ENCODE measurements around the gene EFCAB13.

Gene EFCAB13

GRCh38 chr17:47301161-47301560, 22.6 kb upstream of the EFCAB13 start:
- Mint-ChIP-seq H3K27ac (no peak overlapping the region), H3K4me3 (no peak overlapping the region), H3K27me3 (no peaks in the 10 kb centered on the region), H3K9me3 (peaks cover 10% of the 10 kb centered on the region), H3K36me3 (ENCODE audit: low read depth) (no peaks in the 10 kb centered on the region), H3K4me1 (ENCODE audit: low read depth) (no peaks in the 10 kb centered on the region)
- intact Hi-C loops (cut with micrococcal nuclease): no loop called here

- Mint-ChIP-seq H3K27me3 (no peaks in the 10 kb centered on the region), H3K36me3 (ENCODE audit: low read depth) (no peaks in the 10 kb centered on the region), H3K27ac (no peak overlapping the region), H3K9me3 (peaks cover 10% of the 10 kb centered on the region), H3K4me1 (ENCODE audit: low read depth) (no peaks in the 10 kb centered on the region), H3K4me3 (no peak overlapping the region)
- intact Hi-C loops (cut with micrococcal nuclease): no loop called here
These were observed 21.9 kb upstream of the EFCAB13 start for GRCh38 chr17:47301831-47302230.

DNA sequence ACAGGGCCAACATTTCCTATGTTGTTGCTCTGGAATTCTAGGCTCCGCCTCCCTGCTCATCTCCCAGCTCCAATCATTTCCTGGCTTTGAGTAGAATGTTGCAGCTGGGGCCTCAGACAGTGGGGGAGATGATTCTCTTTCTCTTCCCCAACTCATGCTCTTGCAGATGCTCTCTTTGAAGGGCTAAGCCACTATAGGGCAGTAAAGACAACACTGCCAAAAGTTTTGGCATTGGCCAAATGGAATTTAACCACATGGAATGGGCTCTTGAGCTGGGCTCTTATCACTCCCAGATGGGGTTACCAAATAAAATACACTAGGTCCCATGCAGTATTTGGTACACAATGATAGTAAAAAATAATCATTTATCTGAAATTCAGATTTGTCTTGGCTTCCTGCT, 19.6 kb upstream of the EFCAB13 start:
- intact Hi-C loops (cut with micrococcal nuclease): no loop called here
- H3K27me3 Mint-ChIP-seq: no peaks in the 10 kb centered on the region
- H3K36me3 Mint-ChIP-seq (ENCODE audit: low read depth): no peaks in the 10 kb centered on the region
- no peak overlapping the region for H3K27ac Mint-ChIP-seq
- no peaks in the 10 kb centered on the region for H3K4me1 Mint-ChIP-seq (ENCODE audit: low read depth)
- no peak overlapping the region for H3K4me3 Mint-ChIP-seq
- peaks cover 10% of the 10 kb centered on the region for H3K9me3 Mint-ChIP-seq

DNA sequence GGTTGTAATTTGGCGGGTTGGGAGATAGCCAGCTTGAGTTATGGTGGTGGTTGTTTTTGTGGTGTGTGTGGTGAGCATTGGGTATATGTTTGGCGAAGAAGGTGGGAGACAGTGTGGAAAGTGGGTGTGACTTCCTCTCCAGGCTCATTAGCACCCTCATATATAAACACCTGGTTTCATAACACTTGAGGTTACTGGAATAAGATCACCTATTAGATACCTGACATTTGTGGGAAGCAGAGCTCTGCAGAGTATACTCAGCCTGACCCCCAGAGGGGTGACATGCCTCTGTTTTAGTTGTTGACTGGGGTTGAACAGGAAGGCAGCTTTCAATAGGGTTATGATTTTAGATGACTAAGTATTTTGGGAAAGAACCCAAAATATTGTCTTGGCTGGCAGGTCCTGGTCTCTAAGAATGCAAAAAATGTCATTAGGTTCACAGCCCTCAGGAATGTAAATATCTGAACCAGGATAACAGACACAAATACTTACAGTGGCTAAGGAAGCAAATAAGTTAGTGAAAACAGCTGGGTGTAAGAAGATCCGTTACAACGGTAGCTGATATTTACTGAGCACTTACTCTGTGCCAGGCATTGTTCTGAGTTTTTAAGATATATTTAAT, 18.3 kb upstream of the EFCAB13 start:
- intact Hi-C loops (cut with micrococcal nuclease): no loop called here
- Mint-ChIP-seq H3K9me3 (peaks cover 10% of the 10 kb centered on the region), H3K27ac (no peak overlapping the region), H3K27me3 (no peaks in the 10 kb centered on the region), H3K4me1 (ENCODE audit: low read depth) (no peaks in the 10 kb centered on the region), H3K36me3 (ENCODE audit: low read depth) (no peaks in the 10 kb centered on the region), H3K4me3 (no peak overlapping the region)

- H3K27me3 Mint-ChIP-seq: no peaks in the 10 kb centered on the region
- H3K4me1 Mint-ChIP-seq (ENCODE audit: low read depth): no peaks in the 10 kb centered on the region
- no peaks in the 10 kb centered on the region for H3K9me3 Mint-ChIP-seq
- intact Hi-C loops (cut with micrococcal nuclease): no loop called here
- H3K27ac Mint-ChIP-seq: no peak overlapping the region
- H3K36me3 Mint-ChIP-seq (ENCODE audit: low read depth): no peaks in the 10 kb centered on the region
- no peak overlapping the region for H3K4me3 Mint-ChIP-seq
These were observed 13.5 kb upstream of the EFCAB13 start for GRCh38 chr17:47310186-47310733.

- intact Hi-C loops (cut with micrococcal nuclease): no loop called here
These were observed 12.3 kb upstream of the EFCAB13 start for GRCh38 chr17:47311420-47311819.

DNA sequence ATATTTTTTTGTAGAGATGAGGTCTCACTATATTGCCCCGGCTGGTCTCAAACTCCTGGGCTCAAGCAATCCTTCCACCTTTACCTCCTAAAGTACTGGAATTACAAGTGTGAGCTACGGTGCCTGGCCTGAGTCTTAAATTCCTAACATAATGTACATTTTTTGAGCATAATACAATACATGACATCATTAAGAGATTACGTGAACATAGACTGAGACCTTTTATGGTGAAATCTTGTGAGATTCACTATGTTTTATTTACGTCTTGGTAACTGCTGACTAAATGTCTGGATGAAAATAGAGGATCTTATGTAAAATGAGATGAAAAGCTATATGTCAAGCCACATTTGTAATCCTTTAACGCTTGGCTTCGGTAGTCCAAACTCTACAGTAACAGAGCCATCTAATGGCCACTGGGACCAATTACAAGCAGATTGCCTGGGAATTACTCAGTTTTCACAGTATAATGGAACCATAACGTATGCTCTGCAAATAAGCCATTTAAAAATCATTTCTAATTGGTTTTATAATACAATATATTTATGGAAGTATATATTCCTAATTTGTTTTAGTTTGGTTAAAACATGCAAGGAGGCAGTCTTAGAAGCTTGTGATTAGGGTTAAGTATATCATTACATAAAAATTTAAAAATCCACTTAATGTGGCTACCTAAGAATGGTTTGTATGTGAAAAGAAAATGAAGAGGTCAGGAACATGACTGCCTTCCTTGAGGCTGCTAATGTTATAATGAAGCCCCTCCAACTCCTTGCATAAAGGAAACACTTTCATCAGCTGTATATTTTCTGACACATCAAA, 8.1 kb upstream of the EFCAB13 start:
- intact Hi-C loops (cut with micrococcal nuclease): loop anchor here (1.0 to 2.0 kb wide), 2 partner anchors 37 to 86 kb away; no protein-coding TSS in a partner anchor
- H3K27me3 Mint-ChIP-seq: peaks cover 3% of the 10 kb centered on the region
- no peaks in the 10 kb centered on the region for H3K9me3 Mint-ChIP-seq
- H3K4me3 Mint-ChIP-seq: no peak overlapping the region
- H3K27ac Mint-ChIP-seq: no peak overlapping the region
- no peaks in the 10 kb centered on the region for H3K36me3 Mint-ChIP-seq (ENCODE audit: low read depth)
- H3K4me1 Mint-ChIP-seq (ENCODE audit: low read depth): no peaks in the 10 kb centered on the region

More at GRCh38 chr17:47311420-47311819, 12.3 kb upstream of the EFCAB13 start:
- Mint-ChIP-seq H3K4me3 (no peak overlapping the region), H3K27me3 (no peaks in the 10 kb centered on the region), H3K36me3 (ENCODE audit: low read depth) (no peaks in the 10 kb centered on the region), H3K9me3 (no peaks in the 10 kb centered on the region), H3K4me1 (ENCODE audit: low read depth) (no peaks in the 10 kb centered on the region), H3K27ac (no peak overlapping the region)

GRCh38 chr17:47316311-47316710, 7.4 kb upstream of the EFCAB13 start:
- intact Hi-C loops (cut with micrococcal nuclease): no loop called here
- Mint-ChIP-seq H3K4me1 (ENCODE audit: low read depth) (no peaks in the 10 kb centered on the region), H3K4me3 (no peak overlapping the region), H3K36me3 (ENCODE audit: low read depth) (no peaks in the 10 kb centered on the region), H3K9me3 (no peaks in the 10 kb centered on the region), H3K27me3 (peaks cover 8% of the 10 kb centered on the region), H3K27ac (no peak overlapping the region)

- H3K27me3 Mint-ChIP-seq: peaks cover 9% of the 10 kb centered on the region
- intact Hi-C loops (cut with micrococcal nuclease): no loop called here
- H3K9me3 Mint-ChIP-seq: no peaks in the 10 kb centered on the region
- H3K27ac Mint-ChIP-seq: no peak overlapping the region
- no peak overlapping the region for H3K4me3 Mint-ChIP-seq
- H3K4me1 Mint-ChIP-seq (ENCODE audit: low read depth): no peaks in the 10 kb centered on the region
- no peaks in the 10 kb centered on the region for H3K36me3 Mint-ChIP-seq (ENCODE audit: low read depth)
These were observed 6.6 kb upstream of the EFCAB13 start for GRCh38 chr17:47317119-47317518.

GRCh38 chr17:47318197-47318918, 5.4 kb upstream of the EFCAB13 start:
- H3K4me1 Mint-ChIP-seq (ENCODE audit: low read depth): peaks cover 8% of the 10 kb centered on the region
- H3K27me3 Mint-ChIP-seq: peaks cover 11% of the 10 kb centered on the region
- intact Hi-C loops (cut with micrococcal nuclease): no loop called here
- no peak overlapping the region for H3K4me3 Mint-ChIP-seq
- H3K27ac Mint-ChIP-seq: no peak overlapping the region
- no peaks in the 10 kb centered on the region for H3K9me3 Mint-ChIP-seq
- H3K36me3 Mint-ChIP-seq (ENCODE audit: low read depth): peaks cover 3% of the 10 kb centered on the region

GRCh38 chr17:47320879-47321502, 2.8 kb upstream of the EFCAB13 start:
- peaks cover 28% of the 10 kb centered on the region for H3K4me1 Mint-ChIP-seq (ENCODE audit: low read depth)
- H3K4me3 Mint-ChIP-seq: no peak overlapping the region
- H3K36me3 Mint-ChIP-seq (ENCODE audit: low read depth): peaks cover 13% of the 10 kb centered on the region
- H3K27ac Mint-ChIP-seq: no peak overlapping the region
- intact Hi-C loops (cut with micrococcal nuclease): loop anchor here (10.0 kb wide), 1 partner anchor 136 kb away; the partner anchor contains the start of gene CDC27
- H3K27me3 Mint-ChIP-seq: peaks cover 13% of the 10 kb centered on the region
- H3K9me3 Mint-ChIP-seq: no peaks in the 10 kb centered on the region

DNA sequence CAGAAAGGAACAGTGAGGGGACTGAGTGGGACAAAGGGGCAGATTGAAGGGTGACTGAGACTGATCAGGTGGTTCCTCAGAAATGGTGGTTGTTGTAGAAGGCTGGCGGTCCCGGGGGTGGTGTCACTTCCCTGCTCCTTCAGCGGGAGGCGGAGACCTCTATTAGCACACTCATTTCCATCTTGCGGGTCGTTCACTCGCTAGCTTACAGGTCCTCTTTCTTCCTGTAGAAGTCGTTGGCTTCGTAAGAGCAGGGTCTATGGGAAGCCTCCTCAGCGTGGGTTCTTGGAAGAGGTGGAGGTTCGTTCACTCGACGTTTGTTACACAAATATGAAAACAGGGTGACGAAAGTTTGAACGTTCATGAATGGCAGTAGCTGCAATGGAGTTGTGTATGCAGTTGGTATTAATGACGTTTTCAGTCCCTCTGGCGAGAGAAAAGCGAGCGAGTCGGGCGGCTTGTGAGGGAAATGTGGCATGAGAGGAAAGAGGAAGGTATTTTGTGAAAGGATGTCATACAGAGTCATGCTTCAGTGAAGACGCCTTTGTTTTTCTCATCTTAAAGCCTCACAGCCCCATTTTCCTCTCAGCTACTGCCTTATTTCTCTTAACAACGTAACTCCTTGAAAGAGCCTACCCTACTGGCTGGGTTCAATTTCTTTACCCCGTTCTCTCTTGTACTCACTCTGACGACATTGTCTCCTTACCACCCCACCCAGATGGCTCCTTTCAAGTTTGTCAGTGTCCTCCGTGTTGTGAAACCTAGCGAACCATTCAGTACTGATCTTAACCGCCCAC, 667 bp downstream of the EFCAB13 start:
- Mint-ChIP-seq H3K27ac (peak overlapping the region; percentile 100), H3K4me1 (ENCODE audit: low read depth) (peaks cover 34% of the 10 kb centered on the region), H3K36me3 (ENCODE audit: low read depth) (peaks cover 25% of the 10 kb centered on the region), H3K27me3 (peaks cover 11% of the 10 kb centered on the region), H3K9me3 (no peaks in the 10 kb centered on the region), H3K4me3 (peak overlapping the region; percentile 88)
- intact Hi-C loops (cut with micrococcal nuclease): loop anchor here (10.0 kb wide), 1 partner anchor 140 kb away; the partner anchor contains the start of gene CDC27

- Mint-ChIP-seq H3K9me3 (no peaks in the 10 kb centered on the region), H3K27ac (peak overlapping the region; percentile 100), H3K36me3 (ENCODE audit: low read depth) (peaks cover 33% of the 10 kb centered on the region), H3K27me3 (peaks cover 10% of the 10 kb centered on the region), H3K4me1 (ENCODE audit: low read depth) (peaks cover 34% of the 10 kb centered on the region), H3K4me3 (peak overlapping the region; percentile 88)
- intact Hi-C loops (cut with micrococcal nuclease): loop anchor here (10.0 kb wide), 1 partner anchor 140 kb away; the partner anchor contains the start of gene CDC27
These were observed 1.4 kb downstream of the EFCAB13 start for GRCh38 chr17:47325176-47325575.

Data from dendritic cell treated with granulocyte-macrophage colony-stimulating factor and Interleukin-4, amounts not matched to agents 40 ng/mL and 50 ng/mL, for 4 days (primary cell).